PC-9 (cell line): Measurements from ENCODE around the gene SSUH2. TPM values are rescaled to one million over a fixed set of nuclear protein-coding genes. Genes with fewer than 3 reads are reported as not detected.

Experiments used
- BruUV-seq: library from RNA; stranded (reverse); fragments of 400-500 nt; replicated peaks from 2 replicates; lab custom pipeline; 2021; lab: Mats Ljungman, UMichigan
- CTCF ChIA-PET: fragments of 300-600 bp; sonication (Branson Sonifier 250); formaldehyde crosslinking; loops from one replicate; lab custom pipeline; 2022; ENCODE audit warnings: antibody characterized with exemption; lab: Charles Lee
- POLR2A ChIA-PET: fragments of 300-600 bp; sonication (Branson Sonifier 250); formaldehyde crosslinking; loops from one replicate; lab custom pipeline; 2022; ENCODE audit warnings: antibody characterized with exemption; ENCODE audit not compliant: unreplicated experiment; lab: Charles Lee
- DNase-seq, 2 experiments: peaks; one replicate each; pipeline versions ENCODE4 v3.0.0 to v3.0.0-alpha.2; 2015 to 2022; ENCODE audit warnings: mixed read lengths in 1 of 2
- H2AFZ ChIP-seq: fragments of 200-600 bp; sonication (generic); 2 replicates; pipeline ENCODE4 v1.8.1; 2017; ENCODE audit warnings: antibody characterized with exemption
- H3F3A ChIP-seq: fragments of 200-600 bp; sonication (generic); 2 replicates; pipeline ENCODE4 v1.8.1; 2017; ENCODE audit warnings: antibody characterized with exemption, mild to moderate bottlenecking, low read depth; ENCODE audit not compliant: insufficient read depth
- H3K27ac ChIP-seq: fragments of 200-600 bp; sonication (generic); 2 replicates; pipeline ENCODE4 v1.6.1; 2016; ENCODE audit warnings: mixed run types
- H3K27me3 ChIP-seq: fragments of 200-600 bp; sonication (generic); 2 replicates; pipeline ENCODE4 v1.6.1; 2016; ENCODE audit warnings: low read depth, mixed run types; ENCODE audit not compliant: insufficient read depth
- H3K36me3 ChIP-seq: fragments of 200-600 bp; sonication (generic); 2 replicates; pipeline ENCODE4 v1.6.1; 2016; ENCODE audit warnings: low read depth, mixed run types
- H3K4me1 ChIP-seq: fragments of 200-600 bp; sonication (generic); replicated peaks from 2 replicates; pipeline ENCODE4 v1.6.1; 2016; ENCODE audit warnings: mixed run types; ENCODE audit not compliant: insufficient read depth
- H3K4me2 ChIP-seq: fragments of 200-600 bp; sonication (generic); 2 replicates; pipeline ENCODE4 v1.6.1; 2017; ENCODE audit warnings: mixed run types
- H3K4me3 ChIP-seq: fragments of 200-600 bp; sonication (generic); 2 replicates; pipeline ENCODE4 v1.6.1; 2016; ENCODE audit warnings: mixed run types
- H3K79me2 ChIP-seq: fragments of 200-600 bp; sonication (generic); 2 replicates; pipeline ENCODE4 v1.6.1; 2017; ENCODE audit warnings: low read depth, mixed run types
- H3K9me2 ChIP-seq: fragments of 200-600 bp; sonication (generic); 2 replicates; pipeline ENCODE4 v1.8.1; 2017; ENCODE audit warnings: mild to moderate bottlenecking; ENCODE audit not compliant: insufficient read depth
- H3K9me3 ChIP-seq: fragments of 200-600 bp; sonication (generic); 2 replicates; pipeline ENCODE4 v1.8.1; 2016; ENCODE audit warnings: low read depth; ENCODE audit not compliant: insufficient read depth
- H4K20me1 ChIP-seq: fragments of 200-600 bp; sonication (generic); 2 replicates; pipeline ENCODE4 v1.8.1; 2017; ENCODE audit not compliant: insufficient read depth
- EZH2 ChIP-seq: fragments of 200-600 bp; sonication (generic); IDR thresholded peaks from 2 replicates; pipeline ENCODE4 v1.8.0; 2017; ENCODE audit warnings: antibody characterized with exemption, low read depth
- intact Hi-C: fragments of 100-400 bp; cut with micrococcal nuclease; formaldehyde crosslinking; loops from one replicate; pipeline ENCODE4 v1.10.0; 2022; ENCODE audit not compliant: unreplicated experiment
- total RNA-seq: library from RNA; stranded (reverse); gene quantifications from 2 replicates; pipeline ENCODE4 v1.2.3, GENCODE V29; 2021
- TF ChIP-seq, protein P1 (sequence below): fragments of 200-600 bp; sonication (generic); conservative IDR thresholded peaks from 2 replicates; pipeline ENCODE4 v1.6.1; 2017; ENCODE audit warnings: mixed run types, antibody characterized with exemption, mild to moderate bottlenecking, moderate library complexity

Gene SSUH2
- total RNA-seq, 1 experiment from 2014 or later: 1.6 TPM

DNA sequence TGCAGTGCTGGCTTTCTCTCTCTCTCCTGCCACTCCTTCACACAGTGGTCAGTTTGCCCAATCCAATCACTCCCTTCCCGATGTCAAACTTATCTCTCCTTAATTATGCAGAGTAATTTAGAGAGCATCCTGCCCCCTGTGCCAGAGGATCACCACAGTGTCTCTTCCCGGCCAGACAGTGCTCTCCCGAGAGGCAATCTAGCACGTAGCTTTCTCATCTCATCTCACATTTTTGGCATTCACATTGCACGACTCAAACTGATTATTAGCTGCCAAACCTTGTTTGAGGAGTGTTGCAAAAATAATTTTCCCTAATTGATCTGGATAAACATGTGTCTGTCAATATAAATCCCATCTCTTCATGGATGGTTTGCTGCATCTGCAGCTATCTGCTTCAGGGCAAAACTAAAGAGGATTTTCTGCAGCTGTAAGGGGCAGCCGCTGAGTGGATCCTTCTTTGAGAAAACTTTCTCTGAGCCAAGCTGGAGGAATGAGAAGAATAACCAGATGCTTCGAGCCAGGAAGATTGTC is 37.8 kb downstream of the SSUH2 start:
- H3K36me3 ChIP-seq: no peaks in the 10 kb centered on the region
- POLR2A ChIA-PET: no interaction called here
- no peak overlapping the region for H3K4me2 ChIP-seq
- H3K27me3 ChIP-seq: no peaks in the 10 kb centered on the region
- TF ChIP-seq EZH2: no peak
- TF ChIP-seq, protein P1, sequence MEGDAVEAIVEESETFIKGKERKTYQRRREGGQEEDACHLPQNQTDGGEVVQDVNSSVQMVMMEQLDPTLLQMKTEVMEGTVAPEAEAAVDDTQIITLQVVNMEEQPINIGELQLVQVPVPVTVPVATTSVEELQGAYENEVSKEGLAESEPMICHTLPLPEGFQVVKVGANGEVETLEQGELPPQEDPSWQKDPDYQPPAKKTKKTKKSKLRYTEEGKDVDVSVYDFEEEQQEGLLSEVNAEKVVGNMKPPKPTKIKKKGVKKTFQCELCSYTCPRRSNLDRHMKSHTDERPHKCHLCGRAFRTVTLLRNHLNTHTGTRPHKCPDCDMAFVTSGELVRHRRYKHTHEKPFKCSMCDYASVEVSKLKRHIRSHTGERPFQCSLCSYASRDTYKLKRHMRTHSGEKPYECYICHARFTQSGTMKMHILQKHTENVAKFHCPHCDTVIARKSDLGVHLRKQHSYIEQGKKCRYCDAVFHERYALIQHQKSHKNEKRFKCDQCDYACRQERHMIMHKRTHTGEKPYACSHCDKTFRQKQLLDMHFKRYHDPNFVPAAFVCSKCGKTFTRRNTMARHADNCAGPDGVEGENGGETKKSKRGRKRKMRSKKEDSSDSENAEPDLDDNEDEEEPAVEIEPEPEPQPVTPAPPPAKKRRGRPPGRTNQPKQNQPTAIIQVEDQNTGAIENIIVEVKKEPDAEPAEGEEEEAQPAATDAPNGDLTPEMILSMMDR: no peak
- no TSS peak for BruUV-seq
- no peaks in the 10 kb centered on the region for H3K9me3 ChIP-seq
- no peaks in the 10 kb centered on the region for H3K4me1 ChIP-seq
- H3F3A ChIP-seq: no peaks in the 10 kb centered on the region
- H4K20me1 ChIP-seq: no peaks in the 10 kb centered on the region
- DNase-seq: no peak
- intact Hi-C loops: loop anchor here (1.0 kb wide), 2 partner anchors 164 to 189 kb away; no protein-coding TSS in a partner anchor
- H2AFZ ChIP-seq: no peak overlapping the region
- H3K4me3 ChIP-seq: no peak overlapping the region
- no peaks in the 10 kb centered on the region for H3K9me2 ChIP-seq
- CTCF ChIA-PET: interaction anchor here (0.7 to 1.2 kb wide), 3 partner anchors 108 to 289 kb away, joined by 3 to 5 read pairs (median 4); no protein-coding TSS in a partner anchor
- no peaks in the 10 kb centered on the region for H3K79me2 ChIP-seq
- no peak overlapping the region for H3K27ac ChIP-seq

DNA sequence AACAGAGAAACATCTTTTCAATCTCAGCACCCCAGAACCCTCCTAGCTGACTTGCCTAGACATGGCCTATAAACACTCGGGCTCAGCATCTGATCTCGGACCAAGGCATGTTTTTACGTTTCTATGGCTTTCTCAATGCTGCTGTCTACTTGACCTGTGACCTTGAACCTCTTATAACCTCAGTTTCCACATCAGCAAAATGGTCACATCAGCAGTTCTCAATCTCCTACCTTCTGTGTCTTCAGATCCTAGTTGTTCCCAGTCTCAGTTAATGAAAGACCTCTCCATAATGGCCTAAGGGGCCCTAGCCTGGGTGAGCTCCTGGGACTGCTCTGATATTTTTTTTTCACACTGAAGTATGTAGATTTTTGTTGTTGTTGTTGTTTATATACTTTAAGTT is 39.6 kb downstream of the SSUH2 start:
- H3K27me3 ChIP-seq: no peaks in the 10 kb centered on the region
- no peak overlapping the region for H3K27ac ChIP-seq
- no peaks in the 10 kb centered on the region for H3K79me2 ChIP-seq
- no peaks in the 10 kb centered on the region for H3K36me3 ChIP-seq
- DNase-seq: no peak
- H3K9me3 ChIP-seq: no peaks in the 10 kb centered on the region
- CTCF ChIA-PET: no interaction called here
- H4K20me1 ChIP-seq: no peaks in the 10 kb centered on the region
- BruUV-seq: no TSS peak
- POLR2A ChIA-PET: no interaction called here
- H3K9me2 ChIP-seq: no peaks in the 10 kb centered on the region
- no peak overlapping the region for H3K4me2 ChIP-seq
- TF ChIP-seq, protein P1: no peak
- TF ChIP-seq EZH2: no peak
- no peak overlapping the region for H2AFZ ChIP-seq
- H3F3A ChIP-seq: no peaks in the 10 kb centered on the region
- intact Hi-C loops: no loop called here
- no peak overlapping the region for H3K4me3 ChIP-seq
- no peaks in the 10 kb centered on the region for H3K4me1 ChIP-seq

GRCh38 chr3:8604006-8604405 is 40.6 kb downstream of the SSUH2 start:
- Histone ChIP-seq H3K4me3 (no peak overlapping the region), H3K27ac (no peak overlapping the region), H3K27me3 (no peaks in the 10 kb centered on the region), H3K9me2 (no peaks in the 10 kb centered on the region), H3K4me2 (no peak overlapping the region), H3K36me3 (no peaks in the 10 kb centered on the region), H2AFZ (no peak overlapping the region), H3F3A (no peaks in the 10 kb centered on the region), H3K4me1 (no peaks in the 10 kb centered on the region), H4K20me1 (no peaks in the 10 kb centered on the region), H3K9me3 (no peaks in the 10 kb centered on the region), H3K79me2 (no peaks in the 10 kb centered on the region)
- POLR2A ChIA-PET: no interaction called here
- CTCF ChIA-PET: no interaction called here
- BruUV-seq: no TSS peak
- intact Hi-C loops: no loop called here
- TF ChIP-seq EZH2: no peak
- TF ChIP-seq, protein P1: no peak
- DNase-seq: no peak
